GM18517 (cell line): ENCODE data around the gene PRR14.

Experiments
- ATAC-seq: cut with Tn5 transposase; IDR thresholded peaks from one replicate; pipeline ENCODE4 v1.9.1; 2021; ENCODE audit warnings: mild to moderate bottlenecking, moderate library complexity; ENCODE audit not compliant: unreplicated experiment

PRR14 gene

DNA sequence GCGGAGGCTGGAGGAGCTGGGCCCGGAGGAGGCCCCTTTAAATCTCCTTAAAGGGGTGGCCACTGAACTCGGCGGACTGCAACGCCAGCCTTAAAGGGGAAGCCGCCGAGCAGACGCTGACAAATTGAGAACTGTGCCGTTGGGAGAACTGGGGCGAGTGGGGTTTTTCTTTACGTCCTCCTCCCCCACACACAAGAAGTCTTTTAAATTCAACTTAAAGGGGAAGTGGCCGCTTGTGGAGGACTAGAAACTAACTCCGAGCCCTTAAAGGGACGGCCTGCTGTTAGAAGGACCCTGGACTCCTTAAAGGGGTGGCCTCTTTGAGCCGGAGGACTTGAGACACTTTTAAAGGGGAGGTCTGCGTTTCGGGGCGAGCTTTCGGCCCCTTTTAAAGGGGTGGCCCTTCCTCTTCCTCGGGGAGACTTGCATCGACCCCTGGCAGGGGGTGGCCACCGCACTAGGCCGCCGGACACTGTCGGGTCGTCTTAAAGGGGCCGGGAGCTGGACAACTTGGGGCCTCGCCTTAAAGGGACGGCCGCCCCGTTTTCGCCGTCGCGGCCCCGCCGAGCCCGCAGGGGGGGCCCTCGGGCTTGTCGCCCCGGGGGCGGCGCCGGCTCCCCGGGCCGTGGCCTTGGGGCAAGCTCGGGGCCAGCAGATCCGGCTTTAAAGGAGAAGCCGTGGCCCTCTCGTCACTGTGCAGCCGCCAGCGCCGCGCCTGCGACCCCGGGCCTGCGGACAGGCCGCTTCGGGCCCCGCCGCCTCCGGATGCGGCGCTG, 8.2 kb downstream of the PRR14 start:
- ATAC-seq: peak; percentile 37

DNA sequence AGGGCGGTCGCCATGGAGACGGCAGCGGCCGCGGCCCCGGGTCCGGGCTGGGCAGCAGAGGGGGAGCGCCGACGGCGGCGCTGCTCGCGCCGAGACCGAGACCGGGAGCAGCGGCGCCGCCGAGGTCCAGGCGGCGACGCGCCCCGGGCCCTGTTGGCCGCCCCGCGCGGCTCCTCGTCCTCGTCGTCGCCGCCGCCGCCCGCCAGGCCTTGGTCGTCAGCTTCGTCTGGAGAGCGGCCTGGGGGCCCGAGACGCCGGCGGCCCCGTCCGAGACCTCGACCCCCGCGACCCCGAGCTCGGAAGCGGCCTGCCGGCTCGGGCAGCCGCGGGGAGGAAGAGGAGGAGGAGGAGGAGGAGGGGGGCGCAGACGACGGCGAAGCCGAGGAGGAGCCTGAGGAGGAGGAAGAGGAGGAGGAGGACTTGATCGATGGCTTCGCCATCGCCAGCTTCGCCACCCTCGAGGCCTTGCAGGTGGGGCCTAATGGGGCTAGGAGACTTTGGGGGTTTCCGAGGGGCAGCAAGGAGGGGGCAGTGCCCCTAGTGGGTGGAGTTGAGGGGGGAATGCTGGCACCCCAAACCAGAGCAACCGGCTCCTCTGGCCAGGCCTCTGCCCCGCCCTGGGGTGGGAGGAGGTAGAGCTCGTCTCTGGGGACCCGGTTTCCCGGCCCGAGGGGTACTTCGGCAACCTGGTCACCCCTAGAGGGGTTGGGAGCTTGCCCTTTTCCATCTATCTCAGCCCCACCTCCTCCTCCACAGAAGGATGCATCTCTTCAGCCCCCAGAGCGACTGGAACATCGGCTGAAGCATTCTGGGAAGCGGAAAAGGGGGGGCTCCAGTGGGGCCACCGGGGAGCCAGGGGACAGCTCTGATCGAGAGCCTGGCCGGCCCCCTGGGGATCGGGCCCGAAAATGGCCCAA, 9.0 kb downstream of the PRR14 start:
- ATAC-seq: no peak

DNA sequence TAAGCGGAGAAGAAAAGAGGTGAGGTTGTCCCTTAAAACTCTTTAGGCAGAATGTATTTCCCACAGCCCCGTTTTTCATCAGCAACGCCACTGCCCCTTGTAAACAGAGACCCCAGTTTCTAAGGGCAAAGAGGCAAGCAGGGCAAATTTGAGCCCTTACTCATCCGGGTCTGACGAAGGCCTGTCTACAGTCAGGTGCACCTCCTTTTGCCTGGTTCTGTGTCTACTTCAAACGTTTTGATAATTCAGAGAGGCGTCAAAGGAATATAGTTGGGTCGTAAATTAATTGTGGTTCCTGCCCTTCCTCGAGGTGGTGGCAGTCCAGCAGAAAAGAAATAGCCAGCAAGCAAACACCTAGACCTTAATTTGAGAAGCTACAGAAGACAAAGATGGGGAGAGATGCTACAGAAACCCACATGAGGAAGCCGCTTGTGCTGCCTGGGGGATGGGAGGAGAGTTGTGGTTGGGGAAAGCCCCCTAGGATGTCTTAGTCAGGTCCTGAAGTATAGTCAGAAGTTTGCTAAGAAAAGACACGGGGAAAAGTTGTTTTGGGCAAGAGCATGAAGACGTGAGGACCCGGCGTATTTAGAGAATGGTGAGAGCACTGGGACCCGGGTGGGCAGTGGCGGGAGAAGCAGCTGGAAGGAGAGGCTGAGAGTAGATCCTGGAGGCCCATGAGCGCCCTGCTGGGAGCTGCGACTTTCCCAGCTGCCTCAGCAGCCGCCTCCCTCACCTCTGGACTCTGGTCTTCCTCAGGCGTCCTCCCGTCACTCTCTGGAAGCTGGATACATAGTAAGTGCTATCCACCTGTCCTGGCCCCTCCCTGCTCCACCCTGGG, 9.9 kb downstream of the PRR14 start:
- ATAC-seq: no peak

DNA sequence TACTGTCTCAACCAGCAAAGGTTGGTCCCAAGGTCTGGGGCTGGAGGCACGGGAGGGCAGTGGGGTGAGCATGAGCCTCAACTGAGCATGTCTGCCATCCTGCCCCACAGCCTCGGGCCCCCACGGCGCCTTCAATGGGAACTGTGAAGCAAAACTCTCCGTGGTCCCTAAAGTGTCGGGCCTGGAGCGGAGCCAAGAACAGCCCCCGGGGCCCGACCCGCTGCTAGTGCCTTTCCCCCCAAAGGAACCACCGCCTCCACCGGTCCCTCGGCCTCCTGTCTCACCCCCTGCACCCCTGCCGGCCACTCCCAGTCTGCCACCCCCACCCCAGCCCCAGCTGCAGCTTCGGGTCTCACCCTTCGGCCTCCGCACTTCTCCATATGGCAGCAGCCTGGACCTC, 11.7 kb downstream of the PRR14 start:
- ATAC-seq: no peak

DNA sequence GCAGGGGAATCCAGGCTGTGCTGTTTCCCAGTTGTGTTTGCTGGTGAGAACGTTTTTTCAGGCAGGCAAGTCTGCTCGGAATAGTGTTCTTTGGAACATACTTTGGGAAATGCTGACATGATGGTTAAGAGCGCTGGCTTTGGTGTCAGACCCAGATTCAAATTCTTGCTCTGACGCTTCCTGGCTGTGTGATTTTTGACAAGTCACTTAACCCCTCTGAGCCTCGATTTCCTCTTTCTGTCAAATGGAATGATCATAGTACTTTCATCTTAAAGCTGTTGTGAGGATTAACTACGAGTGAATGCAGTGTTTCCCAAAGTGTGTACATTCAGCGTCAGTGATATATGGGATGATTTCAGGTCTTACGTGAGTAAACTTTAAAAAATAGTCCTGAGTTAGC, 12.3 kb downstream of the PRR14 start:
- ATAC-seq: no peak

DNA sequence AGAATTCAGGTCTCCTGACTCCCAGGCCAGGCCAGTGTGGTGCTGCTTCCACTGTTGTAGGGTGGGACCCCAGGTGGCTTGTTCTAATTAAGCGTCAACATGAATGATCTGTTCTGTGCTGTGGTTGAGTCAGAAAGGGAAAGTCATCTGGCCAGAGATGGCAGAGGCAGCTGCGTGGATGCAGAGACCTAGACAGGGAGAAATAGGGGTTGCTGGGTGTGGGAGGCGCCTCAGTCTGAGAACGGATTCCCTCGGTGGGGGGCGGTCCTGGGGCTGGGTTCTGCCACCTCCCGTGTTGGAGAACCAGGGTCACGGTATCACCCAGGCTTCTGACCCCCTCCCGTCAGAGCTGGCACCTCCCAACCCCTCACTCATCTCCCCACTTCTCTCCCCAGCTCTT, 13.1 kb downstream of the PRR14 start:
- no peak for ATAC-seq

DNA sequence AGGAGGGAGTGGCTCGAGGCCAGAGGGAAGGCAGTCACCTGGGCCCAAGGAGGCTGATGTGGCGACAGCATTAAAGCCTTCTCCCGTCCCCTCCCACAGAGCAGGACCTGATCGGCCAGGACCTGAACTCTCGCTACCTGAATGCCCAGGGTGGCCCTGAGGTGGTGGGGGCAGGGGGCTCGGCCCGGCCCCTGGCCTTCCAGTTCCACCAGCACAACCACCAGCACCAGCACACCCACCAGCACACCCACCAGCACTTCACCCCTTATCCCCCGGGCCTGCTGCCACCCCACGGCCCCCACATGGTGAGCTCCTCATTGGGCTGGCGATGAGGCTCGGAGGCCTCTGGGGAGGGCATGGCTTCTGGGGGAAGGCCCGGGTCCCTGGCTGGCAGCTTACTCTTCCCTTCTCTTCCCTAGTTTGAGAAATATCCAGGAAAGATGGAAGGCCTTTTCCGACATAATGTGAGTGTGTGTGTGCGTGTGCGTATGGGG, 13.9 kb downstream of the PRR14 start:
- no peak for ATAC-seq

DNA sequence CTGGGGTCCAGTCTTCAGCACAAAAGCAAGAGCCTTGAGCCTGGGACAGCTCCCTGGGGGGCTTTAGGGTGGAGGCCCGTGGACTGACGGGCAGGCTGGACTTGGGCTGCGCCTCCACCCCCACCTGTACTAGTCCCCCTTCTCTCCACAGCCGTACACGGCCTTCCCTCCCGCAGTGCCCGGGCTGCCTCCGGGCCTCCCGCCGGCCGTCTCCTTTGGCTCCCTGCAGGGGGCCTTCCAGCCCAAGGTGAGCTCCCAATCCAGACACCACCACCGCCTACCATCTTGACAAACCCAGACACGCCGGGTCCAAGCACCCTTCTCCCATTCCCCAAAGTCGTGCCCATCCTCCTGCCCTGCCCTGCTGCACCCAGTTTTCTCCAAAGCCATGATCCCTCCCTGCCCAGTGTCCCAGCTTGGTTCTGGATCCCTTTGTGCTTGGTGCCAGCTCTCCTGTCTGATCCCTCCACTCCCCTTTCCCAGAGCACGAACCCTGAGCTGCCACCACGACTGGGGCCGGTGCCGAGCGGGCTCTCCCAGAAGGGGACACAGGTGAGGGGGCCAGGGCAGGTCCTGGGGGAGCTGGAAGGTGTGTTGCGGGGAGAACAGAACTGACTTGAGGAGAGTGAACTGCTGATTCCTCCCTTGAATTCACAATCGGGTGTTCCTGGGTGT, 14.5 kb downstream of the PRR14 start:
- ATAC-seq: no peak

DNA sequence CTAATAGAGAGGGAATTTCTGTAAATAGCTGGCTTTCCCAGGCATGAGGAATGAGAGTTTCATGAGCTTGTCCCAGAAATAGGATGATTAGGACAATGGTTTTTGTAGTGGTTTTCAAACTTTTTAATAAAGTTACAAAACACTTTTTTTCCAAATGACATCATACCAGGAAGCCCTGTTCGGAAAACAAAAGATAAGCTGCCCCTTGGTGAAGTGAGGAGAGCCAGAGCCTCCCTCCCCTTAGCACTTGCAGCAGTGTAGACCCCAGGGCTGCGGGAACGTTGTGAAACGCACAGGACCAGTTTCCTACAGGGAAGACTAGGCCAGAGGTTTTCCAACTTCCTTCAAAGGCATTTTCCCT, 15.1 kb downstream of the PRR14 start:
- ATAC-seq: no peak

DNA sequence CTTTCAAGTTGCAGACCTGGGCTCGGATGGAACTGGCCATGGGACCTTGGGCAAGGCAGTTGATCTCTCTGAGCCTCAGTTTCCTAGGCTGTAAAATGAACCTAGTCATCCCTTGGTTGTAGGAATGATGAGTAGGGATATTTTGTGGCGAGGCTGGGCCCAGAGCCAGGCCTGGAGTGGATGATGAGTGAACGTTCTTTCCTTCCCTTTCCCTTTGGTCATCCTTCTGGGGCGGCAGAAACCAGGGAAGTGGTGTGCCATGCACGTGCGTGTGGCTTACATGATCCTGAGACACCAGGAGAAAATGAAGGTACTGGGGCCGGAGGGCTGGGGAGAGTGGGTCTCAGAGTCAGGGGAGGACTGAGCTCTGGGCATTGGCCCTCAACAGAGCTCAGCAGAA, 15.9 kb downstream of the PRR14 start:
- no peak for ATAC-seq

DNA sequence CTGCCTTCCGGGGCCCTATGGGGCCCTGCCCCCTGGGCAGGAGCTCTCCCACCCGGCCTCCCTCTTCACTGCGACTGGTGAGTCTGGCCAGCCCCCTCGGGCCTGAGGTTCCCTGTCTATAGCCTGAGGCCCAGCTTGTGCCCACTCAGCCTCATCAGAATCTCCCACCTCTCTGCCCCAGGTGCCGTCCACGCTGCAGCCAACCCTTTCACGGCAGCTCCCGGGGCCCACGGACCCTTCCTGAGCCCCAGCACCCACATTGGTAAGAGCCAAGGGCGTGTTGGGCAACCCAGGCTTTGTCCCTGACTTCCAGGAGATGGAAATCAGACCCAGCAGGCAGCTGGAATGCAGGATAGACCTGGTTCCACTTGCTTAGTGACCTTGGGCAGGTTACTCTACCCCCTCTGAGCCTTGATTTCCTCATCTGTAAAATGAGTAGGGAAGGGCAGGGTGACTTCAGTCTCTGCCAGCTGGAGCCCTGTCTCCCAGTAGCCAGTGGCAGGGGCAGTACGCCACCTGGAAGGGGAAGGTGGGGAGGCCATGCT, 16.7 kb downstream of the PRR14 start:
- ATAC-seq: no peak

DNA sequence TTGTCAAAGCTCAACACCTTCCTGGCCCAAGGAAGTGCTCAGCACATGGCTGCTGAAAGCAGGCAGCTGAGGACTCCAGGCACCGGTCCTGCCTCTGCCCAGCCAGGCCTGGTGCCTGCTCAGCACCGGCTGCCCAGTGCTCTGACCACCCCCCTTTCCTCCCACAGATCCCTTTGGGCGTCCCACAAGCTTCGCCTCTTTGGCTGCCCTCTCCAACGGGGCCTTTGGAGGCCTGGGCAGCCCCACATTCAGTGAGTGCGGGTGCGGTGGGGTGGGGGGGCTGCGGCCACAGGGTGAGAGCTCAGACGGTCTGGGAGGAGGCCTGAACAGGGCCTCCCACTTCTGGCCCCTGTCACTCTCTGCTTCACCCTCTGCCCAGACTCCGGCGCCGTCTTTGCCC, 17.6 kb downstream of the PRR14 start:
- no peak for ATAC-seq

DNA sequence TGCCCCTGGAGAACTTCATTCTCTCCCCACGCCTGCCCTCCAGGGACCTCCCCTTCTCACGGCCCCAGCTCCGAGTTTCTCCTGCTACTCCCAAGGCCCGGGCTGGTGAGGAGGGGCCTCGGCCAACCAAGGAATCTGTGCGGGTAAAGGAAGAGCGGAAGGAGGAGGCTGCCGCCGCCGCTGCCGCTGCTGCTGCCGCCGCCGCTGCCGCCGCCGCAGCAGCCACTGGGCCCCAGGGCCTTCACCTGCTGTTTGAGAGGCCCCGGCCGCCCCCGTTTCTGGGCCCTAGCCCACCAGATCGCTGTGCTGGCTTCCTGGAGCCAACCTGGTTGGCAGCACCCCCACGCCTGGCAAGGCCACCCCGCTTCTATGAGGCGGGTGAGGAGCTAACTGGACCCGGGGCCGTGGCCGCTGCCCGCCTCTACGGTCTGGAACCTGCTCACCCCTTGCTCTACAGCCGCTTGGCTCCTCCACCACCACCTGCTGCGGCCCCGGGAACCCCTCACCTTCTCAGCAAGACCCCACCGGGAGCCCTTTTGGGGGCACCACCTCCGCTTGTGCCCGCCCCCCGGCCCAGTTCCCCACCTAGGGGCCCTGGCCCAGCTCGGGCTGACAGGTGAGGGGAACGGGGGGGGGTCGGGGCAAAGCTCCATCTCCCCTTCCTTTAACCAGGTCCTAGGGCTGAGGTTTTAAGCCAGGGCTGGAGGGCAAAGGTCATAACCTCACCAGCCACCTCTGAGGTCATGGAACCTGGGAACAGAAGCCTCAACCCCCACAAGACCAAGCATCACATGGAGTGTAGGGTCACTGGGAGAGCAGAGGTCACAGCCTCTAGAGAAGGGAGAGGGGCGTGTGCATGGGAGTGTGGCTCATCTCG, 18.5 kb downstream of the PRR14 start:
- no peak for ATAC-seq

DNA sequence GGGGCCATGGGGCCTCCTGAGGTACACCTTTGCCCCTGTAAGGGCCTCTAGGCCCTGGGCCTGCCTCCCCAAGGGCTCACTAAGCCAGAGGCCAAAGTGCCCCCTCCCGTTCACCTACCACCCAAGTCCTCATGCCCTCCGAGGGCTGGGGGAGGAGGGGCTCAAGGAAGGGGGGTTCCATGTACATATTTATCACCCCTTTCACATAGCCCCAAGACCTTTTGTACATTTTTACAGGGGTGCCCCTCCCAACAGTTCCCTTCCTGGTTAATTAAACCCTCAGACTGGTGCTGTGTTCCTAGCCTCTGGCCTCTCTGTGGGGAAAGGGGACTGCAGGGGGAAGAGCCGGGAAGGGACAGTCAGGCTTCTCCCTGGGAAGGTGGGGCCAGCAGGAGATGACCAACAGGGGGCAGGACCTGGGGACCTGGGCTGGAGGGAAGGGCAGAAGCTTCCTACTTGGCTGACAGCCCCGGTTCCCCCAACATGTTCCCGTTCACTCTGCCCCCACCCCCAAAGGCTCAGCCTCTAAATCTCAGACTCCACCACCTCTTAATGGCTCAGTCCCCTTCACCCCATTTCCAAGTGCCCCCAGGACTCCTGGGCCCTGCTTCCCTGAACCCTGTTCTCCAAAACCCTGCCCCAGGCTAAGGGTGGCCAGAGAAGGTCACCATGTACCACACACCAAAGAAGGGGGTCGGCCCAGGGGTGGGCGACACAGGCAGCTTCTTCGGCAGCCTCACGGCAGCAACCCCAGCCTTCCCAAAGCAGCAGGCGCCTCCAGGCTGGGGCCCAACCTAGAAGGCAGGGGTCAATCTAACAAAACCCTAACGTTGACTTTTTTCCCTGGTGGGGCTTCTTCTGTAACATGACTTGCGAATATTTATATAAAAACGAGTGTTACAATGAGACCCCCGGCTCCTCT, 19.4 kb downstream of the PRR14 start:
- ATAC-seq: no peak

DNA sequence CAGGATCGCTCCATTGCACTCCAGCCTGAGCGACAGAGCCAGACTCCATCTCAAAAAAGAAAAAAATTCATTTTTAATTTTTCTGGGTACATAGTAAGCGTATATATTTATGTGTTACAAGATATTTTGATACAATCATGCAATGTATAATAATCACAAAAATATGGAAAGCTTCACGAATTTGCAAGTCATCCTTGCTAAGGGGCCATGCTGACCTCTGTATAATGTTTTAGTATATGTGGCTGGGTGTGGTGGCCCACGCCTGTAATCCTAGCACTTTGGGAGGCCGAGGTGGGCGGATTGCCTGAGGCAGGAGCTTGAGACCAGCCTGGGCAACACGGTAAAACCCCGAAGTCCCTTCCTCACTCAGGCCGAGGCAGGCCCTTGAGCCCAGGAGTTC, 24.4 kb downstream of the PRR14 start:
- ATAC-seq: no peak

DNA sequence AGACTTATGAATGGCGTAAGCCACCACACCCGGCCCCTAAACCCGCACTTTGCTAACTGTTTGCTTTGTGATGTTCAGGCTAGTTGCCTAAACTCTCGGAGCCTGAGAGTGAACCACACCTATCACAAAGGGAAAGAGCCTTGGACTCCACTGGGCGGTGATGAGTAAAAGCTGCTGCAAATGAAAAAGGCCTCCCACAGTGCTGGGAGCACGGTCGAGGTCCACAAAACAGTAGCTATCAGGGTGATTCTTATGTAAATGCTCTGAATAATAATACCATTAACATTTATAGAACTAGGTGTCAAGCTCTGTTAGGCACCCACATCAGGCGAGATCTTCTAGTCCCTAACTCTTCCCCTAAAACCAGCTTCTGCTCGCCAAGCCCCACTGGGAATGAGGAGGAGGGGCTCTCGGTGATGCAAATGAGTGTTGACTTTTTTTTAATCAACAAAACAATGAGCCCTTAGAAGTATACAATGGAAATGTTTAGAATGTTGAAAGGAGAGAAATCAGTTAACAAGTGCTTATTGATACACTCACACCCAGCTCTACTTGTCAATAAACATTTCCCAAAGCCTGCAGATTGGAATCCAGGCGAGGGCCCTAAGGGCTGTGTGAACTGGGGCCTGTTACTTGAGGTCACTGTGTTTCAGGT, 27.3 kb downstream of the PRR14 start:
- no peak for ATAC-seq

DNA sequence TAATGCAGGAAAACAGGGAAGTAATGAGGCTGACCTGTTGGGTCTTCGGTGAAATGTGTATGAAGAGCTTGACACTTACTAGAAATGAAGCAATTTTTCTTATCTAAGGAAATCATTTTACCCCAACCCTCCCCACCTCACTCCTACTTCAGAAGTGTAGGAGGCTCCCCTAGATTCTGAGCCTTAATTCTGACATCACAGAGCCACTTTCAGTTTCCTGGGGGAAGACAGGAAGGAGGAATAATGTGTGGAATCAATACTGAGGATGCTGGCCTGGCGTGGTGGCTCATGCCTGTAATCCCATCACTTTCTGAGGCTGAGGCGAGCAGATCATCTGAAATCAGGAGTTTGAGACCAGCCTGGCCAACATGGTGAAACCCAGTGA, 27.8 kb downstream of the PRR14 start:
- ATAC-seq: no peak

DNA sequence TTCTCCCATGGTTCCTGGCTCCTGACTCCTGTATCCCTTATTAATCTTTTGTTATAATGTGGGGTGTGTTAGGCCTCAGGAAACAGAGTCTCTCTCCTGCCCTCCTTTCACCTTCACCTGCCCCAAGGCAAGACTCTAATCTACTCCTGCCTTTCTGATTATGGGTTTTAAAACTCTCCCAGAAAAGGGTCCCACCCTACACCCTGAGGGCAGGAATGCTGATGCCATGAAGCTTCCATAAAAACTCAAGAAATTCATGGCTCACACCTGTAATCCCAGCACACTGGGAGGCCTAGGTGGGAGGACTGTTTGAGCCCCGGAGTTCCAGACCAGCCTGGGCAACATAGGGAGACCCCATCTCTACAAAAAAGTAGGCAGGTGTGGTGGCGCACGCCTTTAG, 29.6 kb downstream of the PRR14 start:
- no peak for ATAC-seq
